SK-N-SH (cell line): ENCODE data around the gene CADM2. TPM values are rescaled to one million over a fixed set of nuclear protein-coding genes. Genes with fewer than 3 reads are reported as not detected.

ENCODE experiments used
- CTCF ChIA-PET: fragments of 300-600, 350-600 bp; formaldehyde crosslinking; extraction: SDS; loops from one replicate; lab custom pipeline; 2021; lab: Yijun Ruan, JAX
- POLR2A ChIA-PET: fragments of 350-600 bp; sonication (Branson Sonifier 250); formaldehyde crosslinking; extraction: SDS; loops from one replicate; lab custom pipeline; 2020; ENCODE audit warnings: antibody characterized with exemption, inconsistent platforms; lab: Yijun Ruan, JAX
- DNase-seq: peaks from one replicate; pipeline ENCODE4 v3.0.0; 2012
- H2AFZ ChIP-seq: fragments of 200-600 bp; sonication (generic); 2 replicates; pipeline ENCODE4 v1.8.1; 2016; ENCODE audit warnings: antibody characterized with exemption, mild to moderate bottlenecking, low read depth
- H3F3A ChIP-seq: fragments of 200-600 bp; sonication (generic); replicated peaks from 2 replicates; pipeline ENCODE3; 2016; ENCODE audit warnings: antibody characterized with exemption, mild to moderate bottlenecking; ENCODE audit not compliant: insufficient read depth
- H3K27ac ChIP-seq, 2 experiments: fragments of 200-500 bp in 1 of 2; fragments of 200-600 bp in 1 of 2; sonication (Bioruptor generic) in 1 of 2; sonication (generic), shearing (Covaris generic) in 1 of 2; 2 replicates each; pipeline versions ENCODE4 v1.5.1 to v1.6.1; 2014 to 2016; ENCODE audit warnings: low read depth in 2 of 2, inconsistent platforms in 1 of 2, low read length in 1 of 2, mild to moderate bottlenecking in 1 of 2, mixed read lengths in 1 of 2
- H3K27me3 ChIP-seq: fragments of 200-600 bp; sonication (generic), shearing (Covaris generic); 2 replicates; pipeline ENCODE4 v1.6.1; 2016; ENCODE audit warnings: mixed run types; ENCODE audit not compliant: insufficient read depth
- H3K36me3 ChIP-seq, 2 experiments: fragments of 200-500 bp in 1 of 2; fragments of 200-600 bp in 1 of 2; sonication (Bioruptor generic) in 1 of 2; sonication (generic) in 1 of 2; replicated peaks in 1 of 2; 2 replicates each; pipeline versions ENCODE3 to v1.5.1; 2014 to 2016; ENCODE audit warnings: low read length in 1 of 2, mild to moderate bottlenecking in 1 of 2; ENCODE audit not compliant: insufficient read depth in 2 of 2, control insufficient read depth in 1 of 2
- H3K4me1 ChIP-seq, 2 experiments: fragments of 200-500 bp in 1 of 2; fragments of 200-600 bp in 1 of 2; sonication (Bioruptor generic) in 1 of 2; sonication (generic), shearing (Covaris generic) in 1 of 2; 2 replicates each; pipeline versions ENCODE4 v1.5.1 to v1.6.1; 2014 to 2016; ENCODE audit warnings: low read depth in 1 of 2, low read length in 1 of 2, mixed run types in 1 of 2; ENCODE audit not compliant: insufficient read depth in 2 of 2, control insufficient read depth in 1 of 2
- H3K4me2 ChIP-seq: fragments of 200-600 bp; sonication (generic), shearing (Covaris generic); 2 replicates; pipeline ENCODE4 v1.6.1; 2017; ENCODE audit warnings: mixed run types
- H3K4me3 ChIP-seq, 2 experiments: fragments of 200-500 bp in 1 of 2; fragments of 200-600 bp in 1 of 2; sonication (Bioruptor generic) in 1 of 2; sonication (generic), shearing (Covaris generic) in 1 of 2; 2 replicates each; pipeline versions ENCODE4 v1.5.1 to v1.8.1; 2014 to 2016; ENCODE audit warnings: low read depth in 2 of 2, inconsistent platforms in 1 of 2, low read length in 1 of 2, mild to moderate bottlenecking in 1 of 2, mixed read lengths in 1 of 2, moderate library complexity in 1 of 2
- H3K79me2 ChIP-seq: fragments of 200-600 bp; sonication (generic); 2 replicates; pipeline ENCODE4 v1.8.1; 2017; ENCODE audit warnings: mild to moderate bottlenecking; ENCODE audit not compliant: insufficient read depth
- H3K9ac ChIP-seq: fragments of 200-600 bp; sonication (generic); 2 replicates; pipeline ENCODE4 v1.6.1; 2017; ENCODE audit warnings: mixed run types
- H3K9me2 ChIP-seq: fragments of 200-600 bp; sonication (generic); 2 replicates; pipeline ENCODE4 v1.6.1; 2017; ENCODE audit warnings: mixed run types
- H3K9me3 ChIP-seq: fragments of 200-600 bp; sonication (generic); 2 replicates; pipeline ENCODE4 v1.6.1; 2017; ENCODE audit warnings: mixed run types, mild to moderate bottlenecking, moderate library complexity
- H4K20me1 ChIP-seq: fragments of 200-600 bp; sonication (generic); 2 replicates; pipeline ENCODE4 v1.6.1; 2017; ENCODE audit warnings: mild to moderate bottlenecking, mixed run types; ENCODE audit not compliant: insufficient read depth
- CHD2 ChIP-seq: fragments of 150-350 bp; IDR thresholded peaks from 2 replicates; pipeline ENCODE4 v1.6.1; 2018; ENCODE audit warnings: low read length; ENCODE audit not compliant: partially characterized antibody
- ELF1 ChIP-seq: IDR thresholded peaks from 2 replicates; pipeline ENCODE4 v1.4.0; 2012
- EP300 ChIP-seq, 2 experiments: IDR thresholded peaks; 2 replicates each; pipeline versions ENCODE4 v1.4.0 to v1.6.1; 2012; ENCODE audit warnings: borderline replicate concordance in 1 of 2, low read depth in 1 of 2, low read length in 1 of 2
- EZH2phosphoT487 ChIP-seq: fragments of 200-600 bp; sonication (generic); IDR thresholded peaks from 2 replicates; pipeline ENCODE4 v1.6.1; 2017; ENCODE audit warnings: low read depth, mixed run types, mild to moderate bottlenecking, antibody characterized with exemption, moderate library complexity, borderline replicate concordance
- FOXJ3 ChIP-seq: sonication (generic); formaldehyde crosslinking; IDR thresholded peaks from 2 replicates; pipeline ENCODE4 v1.5.1; 2020; ENCODE audit warnings: mild to moderate bottlenecking, missing genetic modification reagents
- GATA2 ChIP-seq: sonication (generic); formaldehyde crosslinking; IDR thresholded peaks from 2 replicates; pipeline ENCODE4 v1.5.0; 2020; ENCODE audit warnings: mild to moderate bottlenecking, missing genetic modification reagents
- MAX ChIP-seq: IDR thresholded peaks from 2 replicates; pipeline ENCODE4 v1.4.0; 2012; ENCODE audit warnings: low read depth
- MEF2A ChIP-seq: IDR thresholded peaks from 2 replicates; pipeline ENCODE4 v1.4.0; 2012; ENCODE audit warnings: low read depth, borderline replicate concordance
- MXI1 ChIP-seq: IDR thresholded peaks from 2 replicates; pipeline ENCODE4 v1.6.1; 2012; ENCODE audit warnings: mild to moderate bottlenecking, low read depth, low read length, improper control_type of control experiment
- NFIC ChIP-seq: IDR thresholded peaks from 2 replicates; pipeline ENCODE4 v1.4.0; 2012; ENCODE audit warnings: borderline replicate concordance
- NRF1 ChIP-seq: IDR thresholded peaks from 2 replicates; pipeline ENCODE4 v1.6.1; 2012; ENCODE audit warnings: low read depth, mild to moderate bottlenecking, low read length
- POLR2AphosphoS5 ChIP-seq: IDR thresholded peaks from 2 replicates; pipeline ENCODE4 v1.6.1; 2012; ENCODE audit warnings: low read depth, low read length
- RAD21 ChIP-seq: IDR thresholded peaks from 2 replicates; pipeline ENCODE4 v1.6.1; 2012; ENCODE audit warnings: mild to moderate bottlenecking, low read length
- RFX5 ChIP-seq: IDR thresholded peaks from 2 replicates; pipeline ENCODE4 v1.6.1; 2012; ENCODE audit warnings: mild to moderate bottlenecking, improper control_type of control experiment, low read length
- SMC3 ChIP-seq: IDR thresholded peaks from 2 replicates; pipeline ENCODE4 v1.6.1; 2012; ENCODE audit warnings: low read depth, low read length, improper control_type of control experiment
- TAF1 ChIP-seq: IDR thresholded peaks from 2 replicates; pipeline ENCODE4 v1.6.1; 2012; ENCODE audit warnings: low read depth, mild to moderate bottlenecking, low read length, moderate library complexity, borderline replicate concordance
- TEAD4 ChIP-seq: IDR thresholded peaks from 2 replicates; pipeline ENCODE4 v1.4.0; 2012; ENCODE audit warnings: mild to moderate bottlenecking, borderline replicate concordance; ENCODE audit not compliant: insufficient read depth
- YY1 ChIP-seq: IDR thresholded peaks from 2 replicates; pipeline ENCODE4 v1.4.0; 2012; ENCODE audit warnings: low read depth, mild to moderate bottlenecking
- ZBTB33 ChIP-seq: IDR thresholded peaks from 2 replicates; pipeline ENCODE4 v1.4.0; 2012; ENCODE audit warnings: low read depth, borderline replicate concordance
- WGBS: methylation state at CpG from one replicate; pipeline ENCODE4 v1.1.6; 2017; ENCODE audit warnings: low lambda C conversion rate; 5-methylcytosine and 5-hydroxymethylcytosine counted together
- polyA plus RNA-seq, 3 experiments: library from polyadenylated mRNA; depleted of rRNA; stranded (reverse); fragments of >200 nt; gene quantifications; 2 replicates each; pipeline ENCODE4 v1.2.3, GENCODE V29; 2012
- TF ChIP-seq, protein P1 (sequence below): fragments of 150-350 bp; IDR thresholded peaks from 2 replicates; pipeline ENCODE4 v1.6.1; 2017; ENCODE audit warnings: antibody characterized with exemption, low read length, low read depth, borderline replicate concordance
- TF ChIP-seq, protein P2 (sequence below): fragments of 150-350 bp; IDR thresholded peaks from 2 replicates; pipeline ENCODE4 v1.6.1; 2016; ENCODE audit warnings: mild to moderate bottlenecking, low read depth, low read length
- TF ChIP-seq, protein P3 (sequence below): fragments of 200-600 bp; sonication (generic); IDR thresholded peaks from 2 replicates; pipeline ENCODE4 v1.6.1; 2017; ENCODE audit warnings: antibody characterized with exemption, mild to moderate bottlenecking, moderate library complexity

The CADM2 gene
- polyA plus RNA-seq, 1 of the 3 experiments (the other 2 are of a cell fraction) = 0.46 TPM

DNA sequence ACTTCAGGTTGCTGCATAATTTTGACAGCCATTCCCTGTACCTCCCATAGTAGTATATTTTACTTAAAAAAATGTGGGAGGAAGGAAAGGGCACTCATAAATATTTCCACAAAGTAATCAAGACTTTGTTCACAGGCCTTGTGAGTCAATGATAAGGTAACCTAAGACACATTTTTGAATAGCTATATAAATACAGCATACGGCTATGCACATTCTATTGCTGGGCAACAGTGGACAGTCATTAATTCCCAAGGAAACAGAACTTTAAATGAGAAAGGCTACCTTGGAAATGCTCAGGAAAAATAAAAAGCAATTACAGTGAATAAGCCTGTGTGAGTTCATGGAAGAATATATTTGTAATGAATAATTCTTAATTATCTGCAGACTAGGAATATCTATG lies 144.0 kb downstream of the CADM2 start:
- Histone ChIP-seq H3K9ac (no peak overlapping the region), H3K9me3 (no peaks in the 10 kb centered on the region), H3K27me3 (no peaks in the 10 kb centered on the region), H3K36me3 (no peaks in the 10 kb centered on the region), H2AFZ (no peak overlapping the region), H3K79me2 (no peaks in the 10 kb centered on the region), H3F3A (no peaks in the 10 kb centered on the region), H3K4me2 (no peak overlapping the region), H3K27ac (no peak overlapping the region), H3K4me3 (no peak overlapping the region), H3K4me1 (no peaks in the 10 kb centered on the region), H4K20me1 (no peaks in the 10 kb centered on the region), H3K9me2 (no peaks in the 10 kb centered on the region)
- WGBS = 27% methylated on average over 1 of the region's 1 CpG
- ChIA-PET CTCF (no interaction called here), POLR2A (no interaction called here)
- TF ChIP-seq SMC3 = no peak
- no peak for TF ChIP-seq EZH2phosphoT487
- no peak for TF ChIP-seq MXI1
- no peak for TF ChIP-seq ELF1
- no peak for TF ChIP-seq POLR2AphosphoS5
- no peak for TF ChIP-seq TAF1
- TF ChIP-seq, protein P1, sequence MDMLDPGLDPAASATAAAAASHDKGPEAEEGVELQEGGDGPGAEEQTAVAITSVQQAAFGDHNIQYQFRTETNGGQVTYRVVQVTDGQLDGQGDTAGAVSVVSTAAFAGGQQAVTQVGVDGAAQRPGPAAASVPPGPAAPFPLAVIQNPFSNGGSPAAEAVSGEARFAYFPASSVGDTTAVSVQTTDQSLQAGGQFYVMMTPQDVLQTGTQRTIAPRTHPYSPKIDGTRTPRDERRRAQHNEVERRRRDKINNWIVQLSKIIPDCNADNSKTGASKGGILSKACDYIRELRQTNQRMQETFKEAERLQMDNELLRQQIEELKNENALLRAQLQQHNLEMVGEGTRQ = no peak
- TF ChIP-seq MAX = no peak
- no peak for TF ChIP-seq CHD2
- no peak for TF ChIP-seq NFIC
- no peak for TF ChIP-seq MEF2A
- no peak for TF ChIP-seq RFX5
- TF ChIP-seq, protein P2, sequence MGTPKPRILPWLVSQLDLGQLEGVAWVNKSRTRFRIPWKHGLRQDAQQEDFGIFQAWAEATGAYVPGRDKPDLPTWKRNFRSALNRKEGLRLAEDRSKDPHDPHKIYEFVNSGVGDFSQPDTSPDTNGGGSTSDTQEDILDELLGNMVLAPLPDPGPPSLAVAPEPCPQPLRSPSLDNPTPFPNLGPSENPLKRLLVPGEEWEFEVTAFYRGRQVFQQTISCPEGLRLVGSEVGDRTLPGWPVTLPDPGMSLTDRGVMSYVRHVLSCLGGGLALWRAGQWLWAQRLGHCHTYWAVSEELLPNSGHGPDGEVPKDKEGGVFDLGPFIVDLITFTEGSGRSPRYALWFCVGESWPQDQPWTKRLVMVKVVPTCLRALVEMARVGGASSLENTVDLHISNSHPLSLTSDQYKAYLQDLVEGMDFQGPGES = no peak
- no peak for TF ChIP-seq YY1
- DNase-seq = no peak

- H3K4me1 ChIP-seq = no peaks in the 10 kb centered on the region
- no peak for TF ChIP-seq FOXJ3
- TF ChIP-seq MXI1 = no peak
- TF ChIP-seq ZBTB33 = no peak
- no peak for TF ChIP-seq RFX5
- TF ChIP-seq POLR2AphosphoS5 = no peak
- no peak for TF ChIP-seq SMC3
- no peak for TF ChIP-seq EZH2phosphoT487
- TF ChIP-seq EP300 (IDR thresholded peaks at IDR 0.05; ENCODE audit: borderline replicate concordance in 1 of 2, low read depth in 1 of 2, low read length in 1 of 2) = no peak
- TF ChIP-seq YY1 = no peak
- no peak for TF ChIP-seq MAX
- TF ChIP-seq RAD21 = no peak
- no peak for TF ChIP-seq TEAD4
- TF ChIP-seq, protein P3, sequence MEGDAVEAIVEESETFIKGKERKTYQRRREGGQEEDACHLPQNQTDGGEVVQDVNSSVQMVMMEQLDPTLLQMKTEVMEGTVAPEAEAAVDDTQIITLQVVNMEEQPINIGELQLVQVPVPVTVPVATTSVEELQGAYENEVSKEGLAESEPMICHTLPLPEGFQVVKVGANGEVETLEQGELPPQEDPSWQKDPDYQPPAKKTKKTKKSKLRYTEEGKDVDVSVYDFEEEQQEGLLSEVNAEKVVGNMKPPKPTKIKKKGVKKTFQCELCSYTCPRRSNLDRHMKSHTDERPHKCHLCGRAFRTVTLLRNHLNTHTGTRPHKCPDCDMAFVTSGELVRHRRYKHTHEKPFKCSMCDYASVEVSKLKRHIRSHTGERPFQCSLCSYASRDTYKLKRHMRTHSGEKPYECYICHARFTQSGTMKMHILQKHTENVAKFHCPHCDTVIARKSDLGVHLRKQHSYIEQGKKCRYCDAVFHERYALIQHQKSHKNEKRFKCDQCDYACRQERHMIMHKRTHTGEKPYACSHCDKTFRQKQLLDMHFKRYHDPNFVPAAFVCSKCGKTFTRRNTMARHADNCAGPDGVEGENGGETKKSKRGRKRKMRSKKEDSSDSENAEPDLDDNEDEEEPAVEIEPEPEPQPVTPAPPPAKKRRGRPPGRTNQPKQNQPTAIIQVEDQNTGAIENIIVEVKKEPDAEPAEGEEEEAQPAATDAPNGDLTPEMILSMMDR = no peak
- TF ChIP-seq GATA2 (CRISPR knock-in tag) = no peak
- TF ChIP-seq NRF1 = no peak
Observed at GRCh38 chr3:85110393-85110792, 151.6 kb downstream of the CADM2 start.

More at GRCh38 chr3:85110393-85110792, 151.6 kb downstream of the CADM2 start:
- Histone ChIP-seq H3K4me2 (no peak overlapping the region), H3K9me3 (no peaks in the 10 kb centered on the region), H3K27ac (no peak overlapping the region), H4K20me1 (no peaks in the 10 kb centered on the region), H3K27me3 (no peaks in the 10 kb centered on the region), H2AFZ (no peak overlapping the region), H3K9ac (no peak overlapping the region), H3F3A (no peaks in the 10 kb centered on the region), H3K79me2 (no peaks in the 10 kb centered on the region), H3K9me2 (no peaks in the 10 kb centered on the region), H3K4me3 (no peak overlapping the region), H3K36me3 (no peaks in the 10 kb centered on the region)
- DNase-seq = no peak
- CTCF ChIA-PET = no interaction called here
- POLR2A ChIA-PET = no interaction called here
- 11% methylated on average over 2 of the region's 2 CpGs for WGBS
